ENCODE results near the gene SLC47A1. TPM values are rescaled to one million over a fixed set of nuclear protein-coding genes. Genes with fewer than 3 reads are reported as not detected.

The SLC47A1 gene
- total RNA-seq, 1 donor from 2014 or later, result 29.7 TPM

GRCh38 chr17:19568016-19568350, 34.3 kb downstream of the SLC47A1 start:
- Histone ChIP-seq H3K9me3 (no peaks in the 10 kb centered on the region), H3K27ac (no peak overlapping the region), H3K4me3 (no peak overlapping the region), H3K27me3 (no peaks in the 10 kb centered on the region), H3K36me3 (no peaks in the 10 kb centered on the region), H3K4me1 (peaks cover 14% of the 10 kb centered on the region)
- intact Hi-C loops (cut with DNase I), result no loop called here
- no peak for TF ChIP-seq POLR2A (IDR thresholded peaks at IDR 0.05)
- no peak for TF ChIP-seq POLR2AphosphoS5 (IDR thresholded peaks at IDR 0.05; ENCODE audit: insufficient read depth in 1 of 2, low read depth in 1 of 2)
- TF ChIP-seq CTCF (IDR thresholded peaks at IDR 0.05), result no peak
- no peak for DNase-seq (ENCODE audit: extremely low spot score in 2 of 2)

DNA sequence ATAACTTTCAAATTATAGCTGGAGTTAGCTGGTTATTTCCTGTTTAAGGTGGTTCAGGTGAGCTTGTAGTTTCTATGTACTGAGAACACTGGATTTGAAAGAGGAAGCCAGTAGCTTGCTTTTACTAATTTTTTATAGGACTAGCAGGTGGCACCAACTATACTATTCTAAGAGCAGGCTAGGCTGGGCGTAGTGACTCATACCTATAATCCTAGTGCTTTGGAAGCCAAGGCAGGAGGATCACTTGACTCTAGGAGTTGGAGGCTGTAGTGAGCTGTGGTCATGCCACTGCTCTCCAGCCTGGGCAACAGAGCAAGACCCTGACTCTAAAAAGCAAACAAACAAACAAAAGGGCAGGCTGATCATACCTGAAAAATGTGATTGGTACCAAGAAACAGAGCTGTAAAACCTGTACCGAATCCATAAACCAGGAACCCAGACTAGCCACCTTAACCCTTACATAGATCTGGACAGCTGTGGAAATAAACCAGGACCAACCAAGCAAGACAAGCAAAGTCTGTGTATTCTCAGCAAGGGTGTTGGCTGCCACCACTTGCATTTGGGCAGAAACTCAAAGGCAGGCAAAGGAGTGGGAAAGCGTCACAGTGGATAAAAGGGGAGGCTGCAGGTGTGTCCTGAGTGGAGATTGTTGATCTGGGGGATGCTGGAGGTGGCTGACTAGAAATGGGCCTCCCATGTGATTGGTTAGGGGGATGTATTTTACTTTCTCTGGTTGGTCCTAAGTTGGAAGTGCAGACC, 36.3 kb downstream of the SLC47A1 start:
- H3K9me3 ChIP-seq, result no peaks in the 10 kb centered on the region
- no peak overlapping the region for H3K4me3 ChIP-seq
- H3K27me3 ChIP-seq, result no peaks in the 10 kb centered on the region
- no peak for TF ChIP-seq CTCF (IDR thresholded peaks at IDR 0.05)
- no peak for TF ChIP-seq POLR2AphosphoS5 (IDR thresholded peaks at IDR 0.05; ENCODE audit: insufficient read depth in 1 of 2, low read depth in 1 of 2)
- no peak for TF ChIP-seq POLR2A (IDR thresholded peaks at IDR 0.05)
- intact Hi-C loops (cut with DNase I), result no loop called here
- no peaks in the 10 kb centered on the region for H3K36me3 ChIP-seq
- H3K27ac ChIP-seq, result no peak overlapping the region
- H3K4me1 ChIP-seq, result peaks cover 14% of the 10 kb centered on the region
- no peak for DNase-seq (ENCODE audit: extremely low spot score in 2 of 2)

DNA sequence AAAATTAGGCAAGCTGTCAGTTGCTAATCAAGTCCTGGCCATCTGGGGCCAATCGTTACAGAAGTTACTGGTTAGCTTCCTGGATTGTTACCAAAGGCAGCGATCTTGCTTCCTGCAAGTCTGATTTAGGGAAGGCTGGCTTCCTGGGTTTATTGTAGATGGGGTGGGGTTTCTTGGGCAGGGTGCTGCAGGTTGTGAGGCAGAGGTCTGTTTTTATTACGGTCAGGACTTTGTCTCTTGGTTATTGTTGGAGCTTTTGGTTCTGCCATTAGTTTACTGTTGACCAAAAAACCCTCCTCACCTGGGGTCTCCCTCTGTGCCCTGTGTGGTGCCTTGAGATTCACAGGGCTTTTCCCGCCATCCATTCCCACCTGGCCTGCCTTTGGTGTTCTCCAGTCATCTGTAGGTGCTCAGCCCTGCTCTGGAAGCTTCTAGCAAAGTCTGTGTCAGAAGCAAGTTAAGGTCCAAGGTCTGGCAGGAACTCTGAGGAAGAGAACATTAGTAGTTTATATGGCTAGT, 36.9 kb downstream of the SLC47A1 start:
- no peak for DNase-seq (ENCODE audit: extremely low spot score in 2 of 2)
- no peaks in the 10 kb centered on the region for H3K9me3 ChIP-seq
- no peak overlapping the region for H3K27ac ChIP-seq
- TF ChIP-seq CTCF (IDR thresholded peaks at IDR 0.05), result no peak
- TF ChIP-seq POLR2A (IDR thresholded peaks at IDR 0.05), result no peak
- no peak for TF ChIP-seq POLR2AphosphoS5 (IDR thresholded peaks at IDR 0.05; ENCODE audit: insufficient read depth in 1 of 2, low read depth in 1 of 2)
- peaks cover 14% of the 10 kb centered on the region for H3K4me1 ChIP-seq
- no peaks in the 10 kb centered on the region for H3K27me3 ChIP-seq
- intact Hi-C loops (cut with DNase I), result no loop called here
- H3K36me3 ChIP-seq, result no peaks in the 10 kb centered on the region
- H3K4me3 ChIP-seq, result no peak overlapping the region

GRCh38 chr17:19573075-19573474, 39.4 kb downstream of the SLC47A1 start:
- Histone ChIP-seq H3K4me1 (peaks cover 14% of the 10 kb centered on the region), H3K9me3 (no peaks in the 10 kb centered on the region), H3K4me3 (no peak overlapping the region), H3K27ac (no peak overlapping the region), H3K36me3 (no peaks in the 10 kb centered on the region), H3K27me3 (no peaks in the 10 kb centered on the region)
- no peak for TF ChIP-seq CTCF (IDR thresholded peaks at IDR 0.05)
- TF ChIP-seq POLR2A (IDR thresholded peaks at IDR 0.05), result no peak
- TF ChIP-seq POLR2AphosphoS5 (IDR thresholded peaks at IDR 0.05; ENCODE audit: insufficient read depth in 1 of 2, low read depth in 1 of 2), result no peak
- intact Hi-C loops (cut with DNase I), result no loop called here
- DNase-seq (ENCODE audit: extremely low spot score in 2 of 2), result no peak

GRCh38 chr17:19574956-19575355, 41.3 kb downstream of the SLC47A1 start:
- DNase-seq (ENCODE audit: extremely low spot score in 2 of 2), result no peak
- Histone ChIP-seq H3K4me1 (peaks cover 18% of the 10 kb centered on the region), H3K36me3 (no peaks in the 10 kb centered on the region), H3K27me3 (no peaks in the 10 kb centered on the region), H3K4me3 (no peak overlapping the region), H3K9me3 (no peaks in the 10 kb centered on the region), H3K27ac (no peak overlapping the region)
- intact Hi-C loops (cut with DNase I), result no loop called here
- TF ChIP-seq POLR2AphosphoS5 (IDR thresholded peaks at IDR 0.05; ENCODE audit: insufficient read depth in 1 of 2, low read depth in 1 of 2), result no peak
- TF ChIP-seq POLR2A (IDR thresholded peaks at IDR 0.05), result no peak
- no peak for TF ChIP-seq CTCF (IDR thresholded peaks at IDR 0.05)

Data from vagina (tissue), 2 donors.